Measurements from ENCODE around the gene RAB10. TPM values are rescaled to one million over a fixed set of nuclear protein-coding genes. Genes with fewer than 3 reads are reported as not detected.

RAB10 gene
- total and polyA plus RNA-seq, 2 experiments from 2014 or later = 102 to 143 TPM

DNA sequence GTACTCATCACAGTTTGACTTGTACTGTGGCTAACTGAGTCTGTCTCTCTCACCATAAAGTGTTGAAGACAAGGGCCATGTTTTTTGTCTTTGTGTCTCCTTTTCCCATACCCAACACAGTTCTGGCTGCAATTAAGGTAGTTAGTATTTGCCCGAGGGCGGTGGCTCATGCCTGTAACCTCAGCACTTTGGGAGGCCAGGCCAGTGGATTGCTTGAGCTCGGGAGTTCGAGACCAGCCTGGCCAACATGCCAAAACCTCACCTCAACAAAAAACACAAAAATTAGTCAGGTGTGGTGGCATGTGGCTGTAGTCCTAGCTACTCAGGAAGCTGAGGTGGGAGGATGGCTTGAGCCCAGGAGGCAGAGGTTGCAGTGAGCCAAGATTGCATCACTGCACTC lies 44.7 kb upstream of the RAB10 start:
- Histone ChIP-seq H3K27me3 (ENCODE audit: insufficient read depth) (no peaks in the 10 kb centered on the region), H3K4me1 (ENCODE audit: insufficient read depth) (no peaks in the 10 kb centered on the region), H3K9me2 (ENCODE audit: insufficient read depth) (no peaks in the 10 kb centered on the region; the same call in 1 of the 2 replicates), H3K36me3 (ENCODE audit: insufficient read depth) (no peaks in the 10 kb centered on the region), H2AFZ (no peak overlapping the region), H3K79me2 (replicated peaks; ENCODE audit: insufficient read depth) (no peaks in the 10 kb centered on the region), H4K20me1 (replicated peaks; ENCODE audit: insufficient read depth) (no peaks in the 10 kb centered on the region), H3K4me3 (no peak overlapping the region), H3F3A (replicated peaks; ENCODE audit: low read depth) (peaks cover 3% of the 10 kb centered on the region; the same call in 1 of the 2 replicates), H3K4me2 (no peak overlapping the region), H3K27ac (ENCODE audit: low read depth) (no peak overlapping the region)
- Mint-ChIP-seq H3K27me3 (ENCODE audit: insufficient read depth, low read depth, poor library complexity) (peaks cover 4% of the 10 kb centered on the region), H3K27ac (no peak overlapping the region), H3K4me3 (no peak overlapping the region), H3K9me3 (no peaks in the 10 kb centered on the region), H3K4me1 (no peaks in the 10 kb centered on the region; the same call in 2 of the 3 replicates), H3K36me3 (ENCODE audit: low read depth) (no peaks in the 10 kb centered on the region; the same call in 2 of the 3 replicates)
- TF ChIP-seq EZH2 (IDR thresholded peaks at IDR 0.05; ENCODE audit: low read depth, unreplicated experiment) = no peak
- DNase-seq (ENCODE audit: low spot score) (no peak), ATAC-seq (no peak)

DNA sequence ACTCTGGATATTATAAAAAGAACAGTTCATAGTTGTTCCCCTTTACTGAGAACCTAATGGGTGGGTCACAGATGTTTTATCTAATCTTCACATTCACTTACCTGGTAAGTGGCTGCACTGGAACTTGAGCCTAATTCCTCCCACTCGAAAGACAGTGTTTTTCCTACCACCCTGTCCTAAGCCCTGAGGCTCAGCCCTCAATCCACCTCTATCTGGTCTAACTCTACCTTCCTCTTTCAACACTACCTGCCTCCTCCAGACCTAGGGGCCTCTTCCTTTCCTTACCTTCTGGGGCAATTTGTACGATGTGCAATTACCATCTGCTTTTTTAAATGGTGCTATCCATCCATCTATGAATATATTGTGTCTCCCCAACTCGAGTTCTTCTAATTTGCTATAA lies 41.9 kb upstream of the RAB10 start:
- H3K4me2 ChIP-seq = no peak overlapping the region
- H3K4me3 ChIP-seq = no peak overlapping the region
- H3K9me2 ChIP-seq (ENCODE audit: insufficient read depth) = no peaks in the 10 kb centered on the region
- H3K36me3 ChIP-seq (ENCODE audit: insufficient read depth) = no peaks in the 10 kb centered on the region
- Mint-ChIP-seq H3K9me3 (no peaks in the 10 kb centered on the region), H3K4me1 (no peaks in the 10 kb centered on the region; the same call in 2 of the 3 replicates), H3K4me3 (no peak overlapping the region), H3K27me3 (ENCODE audit: insufficient read depth, low read depth, poor library complexity) (peaks cover 4% of the 10 kb centered on the region), H3K36me3 (ENCODE audit: low read depth) (no peaks in the 10 kb centered on the region), H3K27ac (no peak overlapping the region)
- no peak overlapping the region for H2AFZ ChIP-seq
- H3K4me1 ChIP-seq (ENCODE audit: insufficient read depth) = no peaks in the 10 kb centered on the region
- no peak for ATAC-seq
- DNase-seq (ENCODE audit: low spot score) = no peak
- no peaks in the 10 kb centered on the region for H3K79me2 ChIP-seq (replicated peaks; ENCODE audit: insufficient read depth)
- no peaks in the 10 kb centered on the region for H3F3A ChIP-seq (replicated peaks; ENCODE audit: low read depth)
- no peaks in the 10 kb centered on the region for H4K20me1 ChIP-seq (replicated peaks; ENCODE audit: insufficient read depth)
- H3K27ac ChIP-seq (ENCODE audit: low read depth) = no peak overlapping the region
- no peaks in the 10 kb centered on the region for H3K27me3 ChIP-seq (ENCODE audit: insufficient read depth)
- no peak for TF ChIP-seq EZH2 (IDR thresholded peaks at IDR 0.05; ENCODE audit: low read depth, unreplicated experiment)
- TF ChIP-seq CREB1 (CRISPR knock-in tag; IDR thresholded peaks at IDR 0.05; ENCODE audit: low read depth) = no peak
- TF ChIP-seq ZNF331 (CRISPR knock-in tag; IDR thresholded peaks at IDR 0.05; ENCODE audit: low read depth) = no peak
- TF ChIP-seq NANOG (IDR thresholded peaks at IDR 0.05; ENCODE audit: borderline replicate concordance) = no peak
- TF ChIP-seq, protein P1, sequence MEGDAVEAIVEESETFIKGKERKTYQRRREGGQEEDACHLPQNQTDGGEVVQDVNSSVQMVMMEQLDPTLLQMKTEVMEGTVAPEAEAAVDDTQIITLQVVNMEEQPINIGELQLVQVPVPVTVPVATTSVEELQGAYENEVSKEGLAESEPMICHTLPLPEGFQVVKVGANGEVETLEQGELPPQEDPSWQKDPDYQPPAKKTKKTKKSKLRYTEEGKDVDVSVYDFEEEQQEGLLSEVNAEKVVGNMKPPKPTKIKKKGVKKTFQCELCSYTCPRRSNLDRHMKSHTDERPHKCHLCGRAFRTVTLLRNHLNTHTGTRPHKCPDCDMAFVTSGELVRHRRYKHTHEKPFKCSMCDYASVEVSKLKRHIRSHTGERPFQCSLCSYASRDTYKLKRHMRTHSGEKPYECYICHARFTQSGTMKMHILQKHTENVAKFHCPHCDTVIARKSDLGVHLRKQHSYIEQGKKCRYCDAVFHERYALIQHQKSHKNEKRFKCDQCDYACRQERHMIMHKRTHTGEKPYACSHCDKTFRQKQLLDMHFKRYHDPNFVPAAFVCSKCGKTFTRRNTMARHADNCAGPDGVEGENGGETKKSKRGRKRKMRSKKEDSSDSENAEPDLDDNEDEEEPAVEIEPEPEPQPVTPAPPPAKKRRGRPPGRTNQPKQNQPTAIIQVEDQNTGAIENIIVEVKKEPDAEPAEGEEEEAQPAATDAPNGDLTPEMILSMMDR (conservative IDR thresholded peaks at IDR 0.05; ENCODE audit: low read depth in 2 of 2) = no peak
- TF ChIP-seq POLR2AphosphoS5 (IDR thresholded peaks at IDR 0.05; ENCODE audit: low read depth) = no peak
- TF ChIP-seq EZH2phosphoT487 (IDR thresholded peaks at IDR 0.05; ENCODE audit: unreplicated experiment) = no peak
- TF ChIP-seq, protein P2, sequence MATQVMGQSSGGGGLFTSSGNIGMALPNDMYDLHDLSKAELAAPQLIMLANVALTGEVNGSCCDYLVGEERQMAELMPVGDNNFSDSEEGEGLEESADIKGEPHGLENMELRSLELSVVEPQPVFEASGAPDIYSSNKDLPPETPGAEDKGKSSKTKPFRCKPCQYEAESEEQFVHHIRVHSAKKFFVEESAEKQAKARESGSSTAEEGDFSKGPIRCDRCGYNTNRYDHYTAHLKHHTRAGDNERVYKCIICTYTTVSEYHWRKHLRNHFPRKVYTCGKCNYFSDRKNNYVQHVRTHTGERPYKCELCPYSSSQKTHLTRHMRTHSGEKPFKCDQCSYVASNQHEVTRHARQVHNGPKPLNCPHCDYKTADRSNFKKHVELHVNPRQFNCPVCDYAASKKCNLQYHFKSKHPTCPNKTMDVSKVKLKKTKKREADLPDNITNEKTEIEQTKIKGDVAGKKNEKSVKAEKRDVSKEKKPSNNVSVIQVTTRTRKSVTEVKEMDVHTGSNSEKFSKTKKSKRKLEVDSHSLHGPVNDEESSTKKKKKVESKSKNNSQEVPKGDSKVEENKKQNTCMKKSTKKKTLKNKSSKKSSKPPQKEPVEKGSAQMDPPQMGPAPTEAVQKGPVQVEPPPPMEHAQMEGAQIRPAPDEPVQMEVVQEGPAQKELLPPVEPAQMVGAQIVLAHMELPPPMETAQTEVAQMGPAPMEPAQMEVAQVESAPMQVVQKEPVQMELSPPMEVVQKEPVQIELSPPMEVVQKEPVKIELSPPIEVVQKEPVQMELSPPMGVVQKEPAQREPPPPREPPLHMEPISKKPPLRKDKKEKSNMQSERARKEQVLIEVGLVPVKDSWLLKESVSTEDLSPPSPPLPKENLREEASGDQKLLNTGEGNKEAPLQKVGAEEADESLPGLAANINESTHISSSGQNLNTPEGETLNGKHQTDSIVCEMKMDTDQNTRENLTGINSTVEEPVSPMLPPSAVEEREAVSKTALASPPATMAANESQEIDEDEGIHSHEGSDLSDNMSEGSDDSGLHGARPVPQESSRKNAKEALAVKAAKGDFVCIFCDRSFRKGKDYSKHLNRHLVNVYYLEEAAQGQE (IDR thresholded peaks at IDR 0.05; ENCODE audit: unreplicated experiment) = no peak
- TF ChIP-seq, protein P3, sequence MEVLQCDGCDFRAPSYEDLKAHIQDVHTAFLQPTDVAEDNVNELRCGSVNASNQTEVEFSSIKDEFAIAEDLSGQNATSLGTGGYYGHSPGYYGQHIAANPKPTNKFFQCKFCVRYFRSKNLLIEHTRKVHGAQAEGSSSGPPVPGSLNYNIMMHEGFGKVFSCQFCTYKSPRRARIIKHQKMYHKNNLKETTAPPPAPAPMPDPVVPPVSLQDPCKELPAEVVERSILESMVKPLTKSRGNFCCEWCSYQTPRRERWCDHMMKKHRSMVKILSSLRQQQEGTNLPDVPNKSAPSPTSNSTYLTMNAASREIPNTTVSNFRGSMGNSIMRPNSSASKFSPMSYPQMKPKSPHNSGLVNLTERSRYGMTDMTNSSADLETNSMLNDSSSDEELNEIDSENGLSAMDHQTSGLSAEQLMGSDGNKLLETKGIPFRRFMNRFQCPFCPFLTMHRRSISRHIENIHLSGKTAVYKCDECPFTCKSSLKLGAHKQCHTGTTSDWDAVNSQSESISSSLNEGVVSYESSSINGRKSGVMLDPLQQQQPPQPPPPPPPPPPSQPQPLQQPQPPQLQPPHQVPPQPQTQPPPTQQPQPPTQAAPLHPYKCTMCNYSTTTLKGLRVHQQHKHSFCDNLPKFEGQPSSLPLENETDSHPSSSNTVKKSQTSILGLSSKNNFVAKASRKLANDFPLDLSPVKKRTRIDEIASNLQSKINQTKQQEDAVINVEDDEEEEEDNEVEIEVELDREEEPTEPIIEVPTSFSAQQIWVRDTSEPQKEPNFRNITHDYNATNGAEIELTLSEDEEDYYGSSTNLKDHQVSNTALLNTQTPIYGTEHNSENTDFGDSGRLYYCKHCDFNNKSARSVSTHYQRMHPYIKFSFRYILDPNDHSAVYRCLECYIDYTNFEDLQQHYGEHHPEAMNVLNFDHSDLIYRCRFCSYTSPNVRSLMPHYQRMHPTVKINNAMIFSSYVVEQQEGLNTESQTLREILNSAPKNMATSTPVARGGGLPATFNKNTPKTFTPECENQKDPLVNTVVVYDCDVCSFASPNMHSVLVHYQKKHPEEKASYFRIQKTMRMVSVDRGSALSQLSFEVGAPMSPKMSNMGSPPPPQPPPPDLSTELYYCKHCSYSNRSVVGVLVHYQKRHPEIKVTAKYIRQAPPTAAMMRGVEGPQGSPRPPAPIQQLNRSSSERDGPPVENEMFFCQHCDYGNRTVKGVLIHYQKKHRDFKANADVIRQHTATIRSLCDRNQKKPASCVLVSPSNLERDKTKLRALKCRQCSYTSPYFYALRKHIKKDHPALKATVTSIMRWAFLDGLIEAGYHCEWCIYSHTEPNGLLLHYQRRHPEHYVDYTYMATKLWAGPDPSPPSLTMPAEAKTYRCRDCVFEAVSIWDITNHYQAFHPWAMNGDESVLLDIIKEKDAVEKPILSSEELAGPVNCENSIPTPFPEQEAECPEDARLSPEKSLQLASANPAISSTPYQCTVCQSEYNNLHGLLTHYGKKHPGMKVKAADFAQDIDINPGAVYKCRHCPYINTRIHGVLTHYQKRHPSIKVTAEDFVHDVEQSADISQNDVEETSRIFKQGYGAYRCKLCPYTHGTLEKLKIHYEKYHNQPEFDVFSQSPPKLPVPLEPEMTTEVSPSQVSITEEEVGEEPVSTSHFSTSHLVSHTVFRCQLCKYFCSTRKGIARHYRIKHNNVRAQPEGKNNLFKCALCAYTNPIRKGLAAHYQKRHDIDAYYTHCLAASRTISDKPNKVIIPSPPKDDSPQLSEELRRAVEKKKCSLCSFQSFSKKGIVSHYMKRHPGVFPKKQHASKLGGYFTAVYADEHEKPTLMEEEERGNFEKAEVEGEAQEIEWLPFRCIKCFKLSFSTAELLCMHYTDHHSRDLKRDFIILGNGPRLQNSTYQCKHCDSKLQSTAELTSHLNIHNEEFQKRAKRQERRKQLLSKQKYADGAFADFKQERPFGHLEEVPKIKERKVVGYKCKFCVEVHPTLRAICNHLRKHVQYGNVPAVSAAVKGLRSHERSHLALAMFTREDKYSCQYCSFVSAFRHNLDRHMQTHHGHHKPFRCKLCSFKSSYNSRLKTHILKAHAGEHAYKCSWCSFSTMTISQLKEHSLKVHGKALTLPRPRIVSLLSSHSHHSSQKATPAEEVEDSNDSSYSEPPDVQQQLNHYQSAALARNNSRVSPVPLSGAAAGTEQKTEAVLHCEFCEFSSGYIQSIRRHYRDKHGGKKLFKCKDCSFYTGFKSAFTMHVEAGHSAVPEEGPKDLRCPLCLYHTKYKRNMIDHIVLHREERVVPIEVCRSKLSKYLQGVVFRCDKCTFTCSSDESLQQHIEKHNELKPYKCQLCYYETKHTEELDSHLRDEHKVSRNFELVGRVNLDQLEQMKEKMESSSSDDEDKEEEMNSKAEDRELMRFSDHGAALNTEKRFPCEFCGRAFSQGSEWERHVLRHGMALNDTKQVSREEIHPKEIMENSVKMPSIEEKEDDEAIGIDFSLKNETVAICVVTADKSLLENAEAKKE (CRISPR knock-in tag; IDR thresholded peaks at IDR 0.05) = no peak
- no peak for TF ChIP-seq JUNB (IDR thresholded peaks at IDR 0.05; ENCODE audit: unreplicated experiment)
- no peak for TF ChIP-seq ZNF114 (CRISPR knock-in tag; IDR thresholded peaks at IDR 0.05)

Data from GM23338 (cell line).